Fibroblast of skin of left quadriceps (primary cell): Measurements from ENCODE around the gene PANK2.
"Not testable (repeated sequence)": the region's sequence is repeated elsewhere in the genome, so short reads cannot be mapped to it uniquely, and the experiment has no call there.

Experiments used
- DNase-seq, 2 experiments: peaks; one replicate each; pipeline ENCODE4 v3.0.0-alpha.2; 2013; ENCODE audit warnings: low read depth in 2 of 2

The PANK2 gene

GRCh38 chr20:3927486-3928291 lies 38.5 kb downstream of the PANK2 start:
- DNase-seq = no peak

- DNase-seq = no peak
Measured at GRCh38 chr20:3929713-3930060, 40.5 kb downstream of the PANK2 start.

GRCh38 chr20:3930265-3931206 lies 41.3 kb downstream of the PANK2 start:
- DNase-seq = no peak

- DNase-seq = no peak
Measured at GRCh38 chr20:3931664-3932063, 42.5 kb downstream of the PANK2 start.

GRCh38 chr20:3932277-3932676 lies 43.1 kb downstream of the PANK2 start:
- no peak for DNase-seq

GRCh38 chr20:3932681-3933080 lies 43.5 kb downstream of the PANK2 start:
- no peak for DNase-seq

GRCh38 chr20:3933218-3933617 lies 44.0 kb downstream of the PANK2 start:
- no peak for DNase-seq

GRCh38 chr20:3934624-3935023 lies 45.4 kb downstream of the PANK2 start:
- DNase-seq = no peak

- no peak for DNase-seq
Measured at GRCh38 chr20:3935295-3935955, 46.2 kb downstream of the PANK2 start.

GRCh38 chr20:3935956-3936340 lies 46.8 kb downstream of the PANK2 start:
- DNase-seq = no peak

GRCh38 chr20:3937618-3938017 lies 48.4 kb downstream of the PANK2 start:
- DNase-seq = no peak

GRCh38 chr20:3940905-3941304 lies 51.7 kb downstream of the PANK2 start:
- DNase-seq = no peak

GRCh38 chr20:3946666-3947065 lies 57.5 kb downstream of the PANK2 start:
- not testable (repeated sequence) for DNase-seq

- no peak for DNase-seq
Measured at GRCh38 chr20:3964719-3965118, 75.5 kb downstream of the PANK2 start.

GRCh38 chr20:3966571-3966970 lies 77.4 kb downstream of the PANK2 start:
- no peak for DNase-seq

GRCh38 chr20:3970016-3970415 lies 80.8 kb downstream of the PANK2 start:
- no peak for DNase-seq

GRCh38 chr20:3971145-3971544 lies 82.0 kb downstream of the PANK2 start:
- no peak for DNase-seq

- DNase-seq = no peak
Measured at GRCh38 chr20:3972161-3972560, 83.0 kb downstream of the PANK2 start.

- DNase-seq = not testable (repeated sequence)
Measured at GRCh38 chr20:3972631-3973030, 83.4 kb downstream of the PANK2 start.

GRCh38 chr20:3973705-3974104 lies 84.5 kb downstream of the PANK2 start:
- no peak for DNase-seq

- no peak for DNase-seq
Measured at GRCh38 chr20:3976511-3976910, 87.3 kb downstream of the PANK2 start.
